Skin epidermis (tissue), 12 donors: ENCODE results near the gene C2CD2.

Experiments
- H3K27ac ChIP-seq, 21 experiments: fragments of 200-600 bp; sonication (generic) in 11 of 21; one replicate each; pipeline ENCODE4 v1.5.0; 2020; ENCODE audit warnings: mild to moderate bottlenecking in 3 of 21, inconsistent platforms in 2 of 21, moderate library complexity in 2 of 21
- H3K4me3 ChIP-seq, 7 experiments: fragments of 200-600 bp; sonication (generic) in 2 of 7; one replicate each; pipeline ENCODE4 v1.5.0; 2020; ENCODE audit warnings: inconsistent platforms in 2 of 7, mild to moderate bottlenecking in 2 of 7, moderate library complexity in 1 of 7

C2CD2 gene

DNA sequence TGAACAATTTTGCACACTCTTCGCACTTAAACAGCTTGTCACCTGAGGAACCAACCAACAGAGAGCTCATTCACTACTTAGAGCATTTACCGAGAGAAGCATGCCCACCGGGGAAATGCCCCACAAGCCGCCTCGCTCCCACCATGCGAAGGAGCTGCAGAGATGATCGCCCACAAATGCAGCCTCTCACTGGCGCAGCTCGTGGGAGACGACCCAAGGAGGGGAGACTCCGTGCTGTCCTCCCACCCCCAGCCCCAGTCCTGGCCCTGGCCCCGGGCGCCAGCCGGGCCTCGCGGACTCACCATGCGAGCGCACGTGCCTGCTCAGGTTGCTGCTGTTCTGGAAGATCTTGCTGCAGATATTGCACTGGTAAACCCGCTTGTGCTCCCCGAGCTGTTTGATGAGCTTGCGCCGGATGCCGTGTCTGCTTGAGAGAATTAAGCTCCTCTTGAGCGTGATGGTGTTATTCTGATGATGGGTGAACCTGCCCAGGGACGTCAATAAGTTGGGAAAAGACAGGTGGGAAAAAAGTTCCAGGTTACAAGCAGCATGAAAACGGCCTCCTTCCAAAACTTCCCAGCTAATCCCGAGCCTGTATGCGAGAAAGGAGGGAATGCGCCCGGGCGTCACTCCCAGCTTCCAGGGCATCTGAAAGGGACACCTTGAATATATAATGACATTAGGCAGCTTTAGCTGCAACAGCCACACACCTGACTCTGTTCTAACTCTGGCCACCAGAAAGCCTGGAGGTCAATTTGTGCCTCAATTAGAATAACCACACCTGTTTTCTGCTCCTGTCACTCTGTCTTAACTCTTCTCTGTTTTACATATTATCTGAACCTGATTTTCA is 117.4 kb downstream of the C2CD2 start:
- H3K27ac ChIP-seq = no peak overlapping the region
- H3K4me3 ChIP-seq = no peak overlapping the region

GRCh38 chr21:41835711-41836154 is 118.1 kb downstream of the C2CD2 start:
- Histone ChIP-seq H3K27ac (no peak overlapping the region), H3K4me3 (no peak overlapping the region)
